NCI-H1092 (cell line): ENCODE measurements around the gene TAAR5.
"Not testable (repeated sequence)": the region's sequence is repeated elsewhere in the genome, so short reads cannot be mapped to it uniquely, and the experiment has no call there.

Experiments
- DNase-seq: peaks from one replicate; lab custom pipeline; 2025; lab: John Stamatoyannopoulos, UW

TAAR5 gene, protein sequence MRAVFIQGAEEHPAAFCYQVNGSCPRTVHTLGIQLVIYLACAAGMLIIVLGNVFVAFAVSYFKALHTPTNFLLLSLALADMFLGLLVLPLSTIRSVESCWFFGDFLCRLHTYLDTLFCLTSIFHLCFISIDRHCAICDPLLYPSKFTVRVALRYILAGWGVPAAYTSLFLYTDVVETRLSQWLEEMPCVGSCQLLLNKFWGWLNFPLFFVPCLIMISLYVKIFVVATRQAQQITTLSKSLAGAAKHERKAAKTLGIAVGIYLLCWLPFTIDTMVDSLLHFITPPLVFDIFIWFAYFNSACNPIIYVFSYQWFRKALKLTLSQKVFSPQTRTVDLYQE

GRCh38 chr6:132589454-132589853 is at the start of gene TAAR5:
Gene TAAR5, minus strand, starts transcription at chr6:132589741. Its CDS starts 55 bp downstream, at chr6:132589686.
- no peak for DNase-seq

- not testable (repeated sequence) for DNase-seq
Measured at GRCh38 chr6:132637135-132637534, 47.6 kb upstream of the TAAR5 start.

GRCh38 chr6:132635906-132636305 is 46.4 kb upstream of the TAAR5 start:
- DNase-seq: not testable (repeated sequence)

DNA sequence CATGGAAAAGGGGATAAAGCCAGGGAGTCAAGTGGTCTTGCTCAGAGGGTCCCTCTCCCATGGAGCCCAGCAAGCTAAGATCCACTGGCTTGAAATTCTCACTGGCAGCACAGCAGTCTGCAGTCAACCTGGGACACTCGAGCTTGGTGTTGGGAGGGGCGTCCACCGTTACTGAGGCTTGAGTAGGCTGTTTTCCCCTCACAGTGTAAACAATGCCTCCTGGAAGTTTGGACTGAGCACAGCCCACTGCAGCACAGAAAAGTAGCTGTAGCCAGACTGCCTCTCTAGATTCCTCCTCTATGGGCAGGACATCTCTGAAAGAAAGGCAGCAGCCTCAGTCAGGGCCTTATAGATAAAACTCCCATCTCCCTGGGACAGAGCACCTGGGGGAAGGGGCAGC is 45.7 kb upstream of the TAAR5 start:
- DNase-seq: not testable (repeated sequence)

- DNase-seq: no peak
Measured at GRCh38 chr6:132634796-132635195, 45.3 kb upstream of the TAAR5 start.

DNA sequence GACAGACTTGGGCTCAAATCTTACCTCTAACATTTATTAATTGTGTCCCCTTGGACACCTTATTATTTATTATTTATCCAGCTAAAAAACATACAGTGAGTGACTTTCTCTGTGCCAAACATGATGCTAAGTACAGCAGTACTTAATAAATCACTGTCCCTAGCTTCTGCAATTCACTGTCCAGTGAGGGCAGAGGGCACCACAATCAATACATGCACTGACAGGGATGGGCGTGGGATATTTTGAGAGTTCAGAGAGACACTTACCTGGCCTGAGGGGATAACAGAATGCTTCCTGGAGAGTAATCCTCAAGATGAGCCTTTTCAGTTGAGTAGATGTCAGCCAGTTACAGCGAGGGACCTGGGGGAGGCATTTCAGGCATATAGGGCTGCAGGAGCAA is 43.8 kb upstream of the TAAR5 start:
- no peak for DNase-seq

- no peak for DNase-seq
Measured at GRCh38 chr6:132624175-132624574, 34.6 kb upstream of the TAAR5 start, which contains the start of gene TAAR2. Gene TAAR2, minus strand, starts transcription at chr6:132624275. Its CDS starts 0 bp downstream, at chr6:132624275.

GRCh38 chr6:132623106-132623845 is 33.7 kb upstream of the TAAR5 start:
- DNase-seq: no peak

- no peak for DNase-seq
Measured at GRCh38 chr6:132616677-132617076, 27.1 kb upstream of the TAAR5 start.

GRCh38 chr6:132614554-132614953 is 25.0 kb upstream of the TAAR5 start:
- no peak for DNase-seq

DNA sequence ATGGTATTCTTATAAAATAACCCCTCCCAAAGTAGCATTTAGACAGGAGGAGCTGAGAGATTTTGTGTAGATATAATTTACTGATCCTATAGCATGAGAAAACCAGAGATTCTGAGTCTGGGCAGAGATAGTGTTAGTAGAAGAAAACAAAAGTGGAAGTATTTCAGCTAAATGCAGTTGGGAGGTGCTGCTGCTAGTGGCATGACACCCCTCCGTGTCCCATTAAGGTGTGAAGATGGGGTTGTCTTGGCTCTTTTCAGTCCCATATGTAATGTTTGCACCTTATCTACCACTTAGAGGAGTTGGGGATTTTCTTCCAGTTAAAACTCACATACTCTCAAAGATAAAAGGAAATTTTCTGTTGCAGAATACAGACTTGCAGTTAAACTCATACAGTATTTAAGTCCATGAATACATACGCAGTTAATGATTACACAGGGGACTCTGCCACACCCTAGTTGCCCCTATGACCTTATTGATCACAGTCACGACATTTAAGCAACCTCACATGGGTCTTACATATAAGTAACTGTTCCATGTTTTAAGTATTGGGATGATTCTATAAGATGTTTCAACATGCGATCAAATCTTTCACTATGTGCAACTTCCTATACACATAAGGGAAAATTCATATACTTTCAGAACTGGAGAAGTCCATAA is 23.0 kb upstream of the TAAR5 start:
- DNase-seq: no peak

GRCh38 chr6:132611616-132612015 is 22.1 kb upstream of the TAAR5 start:
- DNase-seq: no peak

DNA sequence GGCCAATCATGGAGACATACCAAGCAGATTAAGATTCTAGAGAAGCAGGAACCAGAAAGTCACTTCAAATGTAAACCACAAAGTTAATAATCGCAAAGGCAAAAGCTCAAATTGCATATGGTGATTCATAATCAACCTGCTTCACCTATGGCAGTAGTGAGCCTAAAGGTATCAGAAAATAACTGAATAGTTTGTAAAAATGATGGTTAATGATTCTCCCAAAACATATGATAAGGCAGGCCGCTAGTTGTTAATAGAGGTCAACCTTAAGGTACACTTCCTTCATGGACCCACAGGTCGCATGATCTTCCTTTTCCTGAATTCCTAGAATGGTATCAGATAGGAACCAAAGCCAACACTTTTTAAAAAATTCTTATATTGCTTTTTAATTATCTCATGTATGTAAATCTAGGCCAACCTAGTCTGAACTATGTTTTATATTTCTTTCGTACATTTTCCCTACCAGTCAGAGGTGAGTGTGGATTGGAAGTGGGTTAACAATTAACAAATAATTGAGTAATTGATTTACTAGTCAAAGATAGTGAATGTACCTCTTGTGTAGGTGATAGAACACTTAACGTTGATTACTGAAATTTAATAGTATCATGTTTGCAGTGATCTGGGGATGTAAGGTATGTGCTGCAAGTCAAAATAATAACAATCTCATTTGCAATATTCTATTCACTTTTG is 18.1 kb upstream of the TAAR5 start:
- DNase-seq: no peak

- DNase-seq: no peak
Measured at GRCh38 chr6:132604635-132605152, 15.2 kb upstream of the TAAR5 start.

- not testable (repeated sequence) for DNase-seq
Measured at GRCh38 chr6:132600900-132601299, 11.4 kb upstream of the TAAR5 start.

- DNase-seq: no peak
Measured at GRCh38 chr6:132598473-132598872, 8.9 kb upstream of the TAAR5 start.

- no peak for DNase-seq
Measured at GRCh38 chr6:132596201-132596600, 6.7 kb upstream of the TAAR5 start.

DNA sequence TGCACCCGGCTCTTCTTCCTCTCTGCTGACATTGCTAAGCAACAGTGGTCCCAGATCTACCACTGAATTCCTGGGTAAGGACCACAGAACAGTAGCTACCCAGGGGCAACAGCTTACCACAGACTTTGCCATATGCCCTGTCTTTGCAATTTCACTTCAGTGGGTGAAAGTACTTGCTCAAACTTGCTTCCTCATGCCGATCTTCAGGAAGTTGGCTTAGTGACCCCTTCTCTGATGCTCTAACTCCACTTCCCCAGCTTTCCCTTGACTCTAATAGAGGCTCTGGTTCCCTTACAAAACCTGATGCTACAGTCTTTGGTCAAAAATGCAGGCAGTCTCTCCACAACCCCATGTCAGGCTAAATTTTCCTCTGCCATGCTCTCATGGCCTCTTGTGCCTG is 3.3 kb upstream of the TAAR5 start:
- no peak for DNase-seq

- no peak for DNase-seq
Measured at GRCh38 chr6:132590362-132590761, 821 bp upstream of the TAAR5 start.

DNA sequence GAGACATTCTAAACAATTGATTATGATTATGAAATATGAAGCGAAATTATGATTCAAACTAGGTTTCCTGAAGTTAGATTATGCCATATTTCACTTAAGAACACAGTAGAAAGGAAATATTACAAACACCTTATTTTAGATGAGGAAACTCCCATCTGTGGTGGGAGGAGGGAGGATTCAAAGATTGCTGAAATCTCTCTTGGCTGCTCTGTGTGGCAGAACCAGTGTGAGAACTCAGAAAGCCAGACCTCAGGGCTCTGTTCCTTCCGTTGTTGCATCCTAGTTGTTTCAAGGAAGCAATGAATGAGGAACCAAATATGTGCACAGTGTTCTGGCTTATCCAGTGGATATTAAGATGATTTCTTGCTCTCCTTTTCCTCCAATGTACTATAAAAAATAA is 2.1 kb downstream of the TAAR5 start:
- no peak for DNase-seq

DNA sequence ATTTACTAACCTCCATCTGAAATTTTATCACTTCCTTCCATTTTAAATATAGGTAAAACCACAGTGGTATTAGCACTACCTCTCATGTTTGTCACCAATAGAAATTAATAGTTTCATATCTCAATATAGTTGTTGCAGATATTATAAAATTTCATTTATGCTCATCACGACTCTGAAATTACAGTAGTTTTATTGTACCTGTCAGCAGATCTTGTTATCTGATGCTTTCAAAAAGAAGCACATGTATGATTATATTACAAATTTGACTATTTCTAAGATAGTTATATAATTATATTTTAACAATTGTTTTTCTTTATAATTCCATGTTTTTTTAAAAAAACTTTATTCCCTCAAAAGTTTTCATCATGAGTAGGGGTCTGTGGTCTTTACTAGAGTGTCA is 4.8 kb downstream of the TAAR5 start:
- DNase-seq: no peak

DNA sequence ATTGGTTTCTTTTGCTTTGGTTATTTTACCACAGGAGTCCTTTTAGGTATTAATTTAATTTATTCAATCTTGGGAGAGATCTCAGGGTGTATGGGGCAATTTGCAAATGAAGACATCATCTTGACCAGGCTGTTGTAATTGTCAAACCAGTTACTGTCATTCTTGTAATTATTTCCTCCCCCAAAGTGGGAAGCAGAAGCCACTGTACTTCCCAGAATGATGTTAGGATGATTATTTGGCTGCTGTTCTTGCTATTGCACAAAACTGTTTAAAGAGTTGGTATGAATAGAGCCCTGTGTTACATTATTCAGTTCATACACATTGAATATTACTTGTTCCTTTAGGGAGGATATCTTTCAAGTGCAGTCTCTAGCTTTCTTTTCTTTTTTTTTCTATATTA is 17.8 kb downstream of the TAAR5 start:
- no peak for DNase-seq
